Measurements from ENCODE around the gene RXRG.

DNA sequence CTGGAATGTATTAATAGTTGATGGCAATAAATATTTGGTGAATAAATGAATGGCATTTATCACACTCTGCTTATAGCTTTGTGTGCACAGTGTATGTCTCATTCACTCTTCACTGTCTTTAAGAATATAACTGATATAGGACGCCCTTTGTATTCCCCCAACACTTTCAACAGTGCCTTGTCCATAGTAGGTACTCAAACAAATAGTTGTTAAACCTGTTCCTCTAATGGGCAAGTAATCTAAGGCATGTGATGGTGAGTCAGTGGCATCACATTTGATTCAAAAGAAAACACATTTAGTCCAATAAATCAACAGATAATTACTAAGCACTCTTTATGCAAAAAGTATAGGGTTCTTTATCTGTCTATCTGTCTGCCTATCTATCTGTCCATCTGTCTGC is 11.2 kb upstream of the RXRG start:
- TF ChIP-seq, protein P1, sequence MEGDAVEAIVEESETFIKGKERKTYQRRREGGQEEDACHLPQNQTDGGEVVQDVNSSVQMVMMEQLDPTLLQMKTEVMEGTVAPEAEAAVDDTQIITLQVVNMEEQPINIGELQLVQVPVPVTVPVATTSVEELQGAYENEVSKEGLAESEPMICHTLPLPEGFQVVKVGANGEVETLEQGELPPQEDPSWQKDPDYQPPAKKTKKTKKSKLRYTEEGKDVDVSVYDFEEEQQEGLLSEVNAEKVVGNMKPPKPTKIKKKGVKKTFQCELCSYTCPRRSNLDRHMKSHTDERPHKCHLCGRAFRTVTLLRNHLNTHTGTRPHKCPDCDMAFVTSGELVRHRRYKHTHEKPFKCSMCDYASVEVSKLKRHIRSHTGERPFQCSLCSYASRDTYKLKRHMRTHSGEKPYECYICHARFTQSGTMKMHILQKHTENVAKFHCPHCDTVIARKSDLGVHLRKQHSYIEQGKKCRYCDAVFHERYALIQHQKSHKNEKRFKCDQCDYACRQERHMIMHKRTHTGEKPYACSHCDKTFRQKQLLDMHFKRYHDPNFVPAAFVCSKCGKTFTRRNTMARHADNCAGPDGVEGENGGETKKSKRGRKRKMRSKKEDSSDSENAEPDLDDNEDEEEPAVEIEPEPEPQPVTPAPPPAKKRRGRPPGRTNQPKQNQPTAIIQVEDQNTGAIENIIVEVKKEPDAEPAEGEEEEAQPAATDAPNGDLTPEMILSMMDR (IDR thresholded peaks at IDR 0.05; ENCODE audit: low read depth, low read length), result no peak
- TF ChIP-seq EZH2phosphoT487 (IDR thresholded peaks at IDR 0.05; ENCODE audit: low read depth), result no peak
